Activated CD8-positive, alpha-beta T cell treated with anti-CD3 and anti-CD28 coated beads, Interleukin-2, amount 10 ng/mL, durations not matched to agents 7 days and 5 days (primary cell): ENCODE results near the gene JUN. TPM values are rescaled to one million over a fixed set of nuclear protein-coding genes. Genes with fewer than 3 reads are reported as not detected.

Experiments
- ATAC-seq: fragments of 150-1000 bp; cut with Tn5 transposase; one replicate; pipeline ENCODE4 v1.10.0; 2021; ENCODE audit warnings: moderate library complexity
- CTCF ChIA-PET: fragments of 350-600 bp; sonication (Branson Sonifier 250); formaldehyde crosslinking; loops from one replicate; lab custom pipeline; 2021; ENCODE audit warnings: antibody characterized with exemption; lab: Charles Lee
- POLR2A ChIA-PET: fragments of 350-600 bp; sonication (Branson Sonifier 250); formaldehyde crosslinking; loops from one replicate; lab custom pipeline; 2021; ENCODE audit warnings: antibody characterized with exemption; lab: Charles Lee
- DNase-seq: peaks from one replicate; pipeline ENCODE4 v3.0.0-alpha.2; 2020
- H3K27ac Mint-ChIP-seq: one replicate; pipeline ENCODE4 v1.8.0; 2021; ENCODE audit warnings: mild to moderate bottlenecking, mixed read lengths
- H3K27me3 Mint-ChIP-seq: one replicate; pipeline ENCODE4 v1.8.0; 2021; ENCODE audit warnings: low read depth, mixed read lengths
- H3K36me3 Mint-ChIP-seq: one replicate; pipeline ENCODE4 v1.8.0; 2021; ENCODE audit warnings: low read depth, mixed read lengths
- H3K4me1 Mint-ChIP-seq: one replicate; pipeline ENCODE4 v1.8.0; 2021; ENCODE audit warnings: low read depth, mixed read lengths
- H3K4me3 Mint-ChIP-seq: one replicate; pipeline ENCODE4 v1.8.0; 2021; ENCODE audit warnings: mild to moderate bottlenecking, mixed read lengths
- H3K9me3 Mint-ChIP-seq: one replicate; pipeline ENCODE4 v1.8.0; 2022; ENCODE audit warnings: mixed read lengths; ENCODE audit not compliant: insufficient read depth
- total RNA-seq, 2 experiments: library from RNA; stranded (reverse); gene quantifications; one replicate each; pipeline ENCODE4 v1.2.3, GENCODE V29; 2021

JUN gene
- total RNA-seq, 2 experiments from 2014 or later = 107 to 110 TPM

DNA sequence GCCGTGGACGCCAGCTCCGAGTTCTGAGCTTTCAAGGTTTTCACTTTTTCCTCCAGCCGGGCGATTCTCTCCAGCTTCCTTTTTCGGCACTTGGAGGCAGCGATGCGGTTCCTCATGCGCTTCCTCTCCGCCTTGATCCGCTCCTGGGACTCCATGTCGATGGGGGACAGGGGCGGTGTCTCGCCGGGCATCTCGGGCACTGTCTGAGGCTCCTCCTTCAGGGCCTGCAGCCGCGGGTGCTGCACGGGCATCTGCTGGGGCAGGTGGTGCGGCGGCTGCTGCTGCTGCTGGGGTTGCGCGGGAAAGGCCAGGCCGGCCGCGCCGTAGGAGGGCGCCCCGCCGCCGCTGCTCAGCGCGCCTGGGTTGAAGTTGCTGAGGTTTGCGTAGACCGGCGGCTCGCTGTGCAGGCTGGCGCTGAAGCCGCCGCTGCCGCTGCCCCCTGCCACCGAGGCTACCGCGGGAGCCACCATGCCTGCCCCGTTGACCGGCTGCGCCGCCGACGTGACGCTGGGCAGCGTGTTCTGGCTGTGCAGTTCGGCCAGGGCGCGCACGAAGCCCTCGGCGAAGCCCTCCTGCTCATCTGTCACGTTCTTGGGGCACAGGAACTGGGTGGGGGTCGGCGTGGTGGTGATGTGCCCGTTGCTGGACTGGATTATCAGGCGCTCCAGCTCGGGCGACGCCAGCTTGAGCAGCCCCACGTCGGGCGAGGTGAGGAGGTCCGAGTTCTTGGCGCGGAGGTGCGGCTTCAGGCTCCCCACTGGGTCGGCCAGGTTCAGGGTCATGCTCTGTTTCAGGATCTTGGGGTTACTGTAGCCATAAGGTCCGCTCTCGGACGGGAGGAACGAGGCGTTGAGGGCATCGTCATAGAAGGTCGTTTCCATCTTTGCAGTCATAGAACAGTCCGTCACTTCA is 1.4 kb downstream of the JUN start:
- Mint-ChIP-seq H3K27me3 (peaks cover 5% of the 10 kb centered on the region), H3K4me3 (peak overlapping the region; percentile 87), H3K27ac (peak overlapping the region; percentile 95), H3K36me3 (peaks cover 30% of the 10 kb centered on the region), H3K4me1 (peaks cover 30% of the 10 kb centered on the region), H3K9me3 (no peaks in the 10 kb centered on the region)
- DNase-seq (peak; percentile 73), ATAC-seq (peak; percentile 1)
- POLR2A ChIA-PET = interaction anchor here (0.5 to 4.6 kb wide), 34 partner anchors 9 to 977 kb away, joined by 3 to 38 read pairs (median 6); partner anchors contain the start of gene FGGY
- CTCF ChIA-PET = interaction anchor here (0.6 to 10.4 kb wide), 26 partner anchors 10 to 977 kb away, joined by 3 to 63 read pairs (median 4); no protein-coding TSS in a partner anchor

GRCh38 chr1:58781541-58782177 is 2.2 kb downstream of the JUN start:
- Mint-ChIP-seq H3K4me3 (peak overlapping the region; percentile 87), H3K4me1 (peaks cover 30% of the 10 kb centered on the region), H3K9me3 (no peaks in the 10 kb centered on the region), H3K36me3 (peaks cover 26% of the 10 kb centered on the region), H3K27ac (peak overlapping the region; percentile 95), H3K27me3 (peaks cover 5% of the 10 kb centered on the region)
- CTCF ChIA-PET = interaction anchor here (0.6 to 10.4 kb wide), 26 partner anchors 9 to 977 kb away, joined by 3 to 63 read pairs (median 4); no protein-coding TSS in a partner anchor
- DNase-seq = peak; percentile 60
- ATAC-seq = no peak
- POLR2A ChIA-PET = interaction anchor here (0.5 to 4.6 kb wide), 15 partner anchors 27 to 916 kb away, joined by 3 to 38 read pairs (median 8); partner anchors contain the start of gene FGGY

DNA sequence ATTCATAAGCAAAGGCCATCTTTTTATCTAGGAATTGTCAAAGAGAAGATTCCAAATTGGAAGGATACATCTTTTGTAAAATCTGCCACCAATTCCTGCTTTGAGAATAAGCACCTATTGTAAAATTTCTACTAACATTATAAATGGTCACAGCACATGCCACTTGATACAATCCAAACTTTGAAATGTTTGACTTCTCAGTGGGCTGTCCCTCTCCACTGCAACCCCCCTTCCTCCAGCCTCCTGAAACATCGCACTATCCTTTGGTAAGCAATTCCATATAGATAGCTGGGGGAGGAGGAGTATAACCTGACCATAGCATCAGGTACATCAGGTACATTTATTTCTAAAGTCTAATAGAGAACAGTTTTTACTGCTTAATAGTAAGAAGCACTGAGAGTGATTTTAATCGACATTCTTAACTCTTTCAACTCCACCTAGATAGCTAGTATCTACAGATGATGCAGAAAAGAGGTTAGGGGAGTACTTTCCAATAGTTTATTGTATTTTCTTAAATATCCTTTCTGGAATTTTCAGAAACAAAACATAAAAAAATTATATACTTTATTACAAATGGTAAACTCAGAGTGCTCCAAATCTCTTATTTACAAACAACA is 2.9 kb downstream of the JUN start:
- Mint-ChIP-seq H3K36me3 (peaks cover 26% of the 10 kb centered on the region), H3K27ac (no peak overlapping the region), H3K4me3 (peak overlapping the region; percentile 87), H3K4me1 (peaks cover 25% of the 10 kb centered on the region), H3K9me3 (no peaks in the 10 kb centered on the region), H3K27me3 (peaks cover 5% of the 10 kb centered on the region)
- ATAC-seq (no peak), DNase-seq (peak; percentile 24)
- POLR2A ChIA-PET = interaction anchor here (0.6 to 4.6 kb wide), 3 partner anchors 36 to 363 kb away, joined by 3 to 38 read pairs (median 10); no protein-coding TSS in a partner anchor
- CTCF ChIA-PET = interaction anchor here (0.8 to 10.4 kb wide), 9 partner anchors 28 to 918 kb away, joined by 3 to 63 read pairs (median 4); no protein-coding TSS in a partner anchor

GRCh38 chr1:58780411-58780810 is 3.4 kb downstream of the JUN start:
- H3K4me3 Mint-ChIP-seq = no peak overlapping the region
- POLR2A ChIA-PET = no interaction called here

DNA sequence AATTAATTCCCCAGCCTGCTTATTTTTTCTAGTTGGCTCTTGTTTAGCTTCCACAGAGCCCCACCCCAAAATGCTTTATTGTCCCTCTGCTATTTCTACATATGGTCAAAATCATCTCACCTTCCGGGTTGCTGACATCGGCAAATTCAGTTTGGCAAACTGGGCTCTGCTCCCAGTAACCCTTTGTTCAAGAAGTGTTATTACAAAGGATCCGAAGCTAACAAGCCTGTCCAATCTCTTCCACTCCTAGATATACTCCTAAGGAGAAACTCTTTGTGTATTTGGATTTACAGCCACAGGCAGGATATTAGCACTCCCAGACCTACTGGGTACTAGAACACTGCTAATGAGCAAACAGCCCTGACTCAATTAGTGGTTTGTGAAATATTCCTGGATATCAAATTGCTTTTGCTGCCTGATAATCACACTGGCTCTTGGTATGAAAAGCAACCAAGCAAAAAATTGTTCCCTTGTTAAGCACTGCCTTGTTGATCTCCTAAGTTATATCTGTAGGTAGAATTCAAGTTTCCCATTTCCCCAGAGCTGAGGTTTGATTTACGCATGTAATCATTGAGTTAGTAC is 4.0 kb downstream of the JUN start:
- POLR2A ChIA-PET = no interaction called here
- DNase-seq (peak; percentile 21), ATAC-seq (no peak)
- Mint-ChIP-seq H3K4me1 (peaks cover 18% of the 10 kb centered on the region), H3K9me3 (no peaks in the 10 kb centered on the region), H3K36me3 (peaks cover 26% of the 10 kb centered on the region), H3K4me3 (no peak overlapping the region), H3K27me3 (peaks cover 5% of the 10 kb centered on the region), H3K27ac (no peak overlapping the region)
- CTCF ChIA-PET = interaction anchor here (1.4 to 10.4 kb wide), 4 partner anchors 25 to 919 kb away, joined by 3 to 63 read pairs (median 4); no protein-coding TSS in a partner anchor

More at GRCh38 chr1:58780411-58780810, 3.4 kb downstream of the JUN start:
- H3K27me3 Mint-ChIP-seq = peaks cover 5% of the 10 kb centered on the region
- ATAC-seq = no peak
- H3K36me3 Mint-ChIP-seq = peaks cover 26% of the 10 kb centered on the region
- no peak for DNase-seq
- CTCF ChIA-PET = interaction anchor here (0.8 to 10.4 kb wide), 4 partner anchors 53 to 918 kb away, joined by 3 to 63 read pairs (median 4); no protein-coding TSS in a partner anchor
- H3K27ac Mint-ChIP-seq = no peak overlapping the region
- H3K4me1 Mint-ChIP-seq = peaks cover 21% of the 10 kb centered on the region
- no peaks in the 10 kb centered on the region for H3K9me3 Mint-ChIP-seq

- CTCF ChIA-PET = interaction anchor here (0.6 to 10.4 kb wide), 5 partner anchors 16 to 919 kb away, joined by 3 to 63 read pairs (median 3); no protein-coding TSS in a partner anchor
- peaks cover 5% of the 10 kb centered on the region for H3K27me3 Mint-ChIP-seq
- peaks cover 26% of the 10 kb centered on the region for H3K36me3 Mint-ChIP-seq
- no peak overlapping the region for H3K4me3 Mint-ChIP-seq
- DNase-seq (no peak), ATAC-seq (no peak)
- H3K27ac Mint-ChIP-seq = no peak overlapping the region
- H3K9me3 Mint-ChIP-seq = no peaks in the 10 kb centered on the region
- peaks cover 18% of the 10 kb centered on the region for H3K4me1 Mint-ChIP-seq
- POLR2A ChIA-PET = no interaction called here
These were observed 4.6 kb downstream of the JUN start for GRCh38 chr1:58779059-58779754.

DNA sequence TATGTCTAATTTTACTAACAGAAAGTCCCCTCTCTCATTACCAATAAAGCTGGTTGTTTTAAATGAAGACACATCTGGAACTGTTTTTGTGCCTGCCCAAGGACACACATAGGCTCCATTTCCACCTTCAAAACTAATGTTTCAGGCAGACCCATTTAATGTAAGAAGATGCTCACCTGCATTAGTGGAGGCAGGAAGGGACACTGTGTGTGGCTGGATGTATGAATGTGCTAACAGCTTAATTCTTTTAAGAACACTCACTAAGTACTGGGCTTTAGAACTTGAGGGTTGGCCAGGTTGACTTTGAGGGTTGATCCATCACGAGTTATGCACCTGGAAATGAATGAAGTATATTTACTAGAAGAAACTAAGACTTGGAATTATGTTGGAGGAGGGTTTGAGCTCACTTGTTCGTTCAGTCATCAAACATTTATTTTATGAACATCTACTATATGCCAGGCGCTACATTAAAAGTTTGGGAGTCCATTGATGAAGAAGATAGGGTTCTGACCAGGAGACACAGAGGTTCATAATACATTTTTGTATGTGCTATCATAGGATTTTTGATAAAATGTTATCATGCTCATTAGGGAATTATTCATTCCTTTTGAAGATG is 5.4 kb downstream of the JUN start:
- ATAC-seq (no peak), DNase-seq (no peak)
- H3K27ac Mint-ChIP-seq = no peak overlapping the region
- no peaks in the 10 kb centered on the region for H3K9me3 Mint-ChIP-seq
- ChIA-PET POLR2A (no interaction called here), CTCF (interaction anchor here (1.0 to 10.4 kb wide), 4 partner anchors 15 to 920 kb away, joined by 3 to 63 read pairs (median 4); no protein-coding TSS in a partner anchor)
- peaks cover 23% of the 10 kb centered on the region for H3K36me3 Mint-ChIP-seq
- H3K27me3 Mint-ChIP-seq = peaks cover 5% of the 10 kb centered on the region
- peaks cover 24% of the 10 kb centered on the region for H3K4me1 Mint-ChIP-seq
- no peak overlapping the region for H3K4me3 Mint-ChIP-seq

DNA sequence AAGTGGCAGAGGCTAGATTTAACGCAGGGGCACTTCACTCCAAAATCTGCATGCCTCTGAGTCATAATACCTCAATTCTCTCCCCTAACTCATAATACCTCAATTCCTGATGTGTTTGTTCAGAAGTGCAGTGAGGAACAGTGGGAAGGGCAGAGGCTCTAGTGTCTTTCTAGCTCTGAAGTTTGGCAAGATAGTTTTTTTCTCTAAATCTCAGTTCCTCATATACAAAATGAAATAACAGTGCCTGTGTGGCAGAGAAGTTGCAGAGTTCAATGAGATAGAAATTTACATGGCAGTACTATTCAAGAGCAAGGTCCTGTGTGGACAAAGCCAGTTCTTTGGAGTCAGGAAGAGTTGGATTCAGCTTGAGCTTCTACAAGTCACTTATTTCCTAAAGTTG is 9.8 kb downstream of the JUN start:
- H3K9me3 Mint-ChIP-seq = no peaks in the 10 kb centered on the region
- CTCF ChIA-PET = no interaction called here

GRCh38 chr1:58773406-58773840 is 10.4 kb downstream of the JUN start:
- H3K36me3 Mint-ChIP-seq = no peaks in the 10 kb centered on the region
- DNase-seq = peak; percentile 38
- peaks cover 13% of the 10 kb centered on the region for H3K4me1 Mint-ChIP-seq
- peak; percentile 32 for ATAC-seq
- H3K4me3 Mint-ChIP-seq = no peak overlapping the region
- peak overlapping the region; percentile 67 for H3K27ac Mint-ChIP-seq
- H3K27me3 Mint-ChIP-seq = peaks cover under 1% of the 10 kb centered on the region
- POLR2A ChIA-PET = interaction anchor here (1.3 to 2.7 kb wide), 2 partner anchors 11 to 18 kb away, joined by 4 to 14 read pairs; partner anchors contain the start of gene JUN
- CTCF ChIA-PET = interaction anchor here (1.0 to 1.6 kb wide), 7 partner anchors 8 to 986 kb away, joined by 3 to 6 read pairs (median 4); partner anchors contain the start of gene JUN
- no peaks in the 10 kb centered on the region for H3K9me3 Mint-ChIP-seq

More for the DNA sequence above, 9.8 kb downstream of the JUN start:
- peaks cover 13% of the 10 kb centered on the region for H3K4me1 Mint-ChIP-seq
- ATAC-seq (no peak), DNase-seq (no peak)
- H3K4me3 Mint-ChIP-seq = no peak overlapping the region
- POLR2A ChIA-PET = interaction anchor here (2.7 kb wide), 1 partner anchor 10 kb away, joined by 14 read pairs; the partner anchor contains the start of gene JUN
- H3K27me3 Mint-ChIP-seq = peaks cover 5% of the 10 kb centered on the region
- H3K27ac Mint-ChIP-seq = peak overlapping the region; percentile 67
- H3K36me3 Mint-ChIP-seq = no peaks in the 10 kb centered on the region
